Liver (tissue), 9 donors: Measurements from ENCODE around the gene ITPK1. TPM values are rescaled to one million over a fixed set of nuclear protein-coding genes. Genes with fewer than 3 reads are reported as not detected.

Experiments used
- DNase-seq: peaks from one replicate; pipeline ENCODE4 v3.0.0-alpha.2; 2017; ENCODE audit warnings: low spot score
- H3K27ac ChIP-seq, 2 donors: one replicate each; pipeline ENCODE4 v1.7.0; 2013; ENCODE audit warnings: inconsistent platforms in 2 of 2, low read length in 2 of 2, control low read depth in 1 of 2, low read depth in 1 of 2, mild to moderate bottlenecking in 1 of 2
- H3K27me3 ChIP-seq, 4 donors: one replicate each; pipeline versions ENCODE4 v1.6.1 to v1.7.0; 2013; ENCODE audit warnings: low read length in 3 of 4, inconsistent platforms in 1 of 4, mild to moderate bottlenecking in 1 of 4, moderate library complexity in 1 of 4; ENCODE audit not compliant: control insufficient read depth in 4 of 4, insufficient read depth in 4 of 4
- H3K36me3 ChIP-seq, 4 donors: one replicate each; pipeline versions ENCODE4 v1.6.1 to v1.7.0; 2013; ENCODE audit warnings: low read length in 3 of 4, mild to moderate bottlenecking in 3 of 4, low read depth in 1 of 4, moderate library complexity in 1 of 4; ENCODE audit not compliant: control insufficient read depth in 4 of 4, insufficient read depth in 3 of 4
- H3K4me1 ChIP-seq, 4 donors: one replicate each; pipeline versions ENCODE4 v1.6.1 to v1.7.0; 2013; ENCODE audit warnings: low read length in 3 of 4, mild to moderate bottlenecking in 3 of 4, moderate library complexity in 1 of 4; ENCODE audit not compliant: control insufficient read depth in 4 of 4, insufficient read depth in 4 of 4
- H3K4me3 ChIP-seq, 3 donors: one replicate each; pipeline versions ENCODE4 v1.6.1 to v1.7.0; 2013; ENCODE audit warnings: low read length in 3 of 3, control low read depth in 1 of 3, low read depth in 1 of 3, mild to moderate bottlenecking in 1 of 3
- H3K9ac ChIP-seq, 2 donors: one replicate each; pipeline ENCODE4 v1.7.0; 2013; ENCODE audit warnings: low read length in 2 of 2, mild to moderate bottlenecking in 2 of 2, moderate library complexity in 2 of 2, control low read depth in 1 of 2, low read depth in 1 of 2
- H3K9me3 ChIP-seq, 4 donors: one replicate each; pipeline versions ENCODE4 v1.6.1 to v1.7.0; 2013; ENCODE audit warnings: low read length in 3 of 4; ENCODE audit not compliant: control insufficient read depth in 4 of 4
- ATF3 ChIP-seq: IDR thresholded peaks from 2 replicates; pipeline ENCODE4 v1.6.1; 2016; ENCODE audit warnings: antibody characterized with exemption
- CTCF ChIP-seq: fragments of 150-350 bp; IDR thresholded peaks from 2 replicates; pipeline ENCODE4 v1.5.1; 2017; ENCODE audit warnings: improper control_type of control experiment, low read depth, low read length; ENCODE audit not compliant: missing input control
- EGR1 ChIP-seq, 2 donors: IDR thresholded peaks; 2 replicates each; pipeline ENCODE4 v1.6.1; 2016 to 2018; ENCODE audit warnings: antibody characterized with exemption in 2 of 2, low read depth in 2 of 2
- FOXA1 ChIP-seq: IDR thresholded peaks from 2 replicates; pipeline ENCODE4 v1.6.1; 2016; ENCODE audit warnings: antibody characterized with exemption
- FOXA2 ChIP-seq: IDR thresholded peaks from 2 replicates; pipeline ENCODE4 v1.6.1; 2016; ENCODE audit warnings: antibody characterized with exemption
- GABPA ChIP-seq, 2 donors: IDR thresholded peaks in 1 of 2; conservative IDR thresholded peaks in 1 of 2; 2 replicates each; pipeline ENCODE4 v1.6.1; 2016; ENCODE audit warnings: antibody characterized with exemption in 2 of 2, mild to moderate bottlenecking in 1 of 2, moderate library complexity in 1 of 2
- HNF4A ChIP-seq, 2 donors: conservative IDR thresholded peaks; 2 replicates each; pipeline ENCODE4 v1.6.1; 2016; ENCODE audit warnings: antibody characterized with exemption in 2 of 2, mild to moderate bottlenecking in 2 of 2
- HNF4G ChIP-seq: IDR thresholded peaks from 2 replicates; pipeline ENCODE4 v1.6.1; 2016; ENCODE audit warnings: antibody characterized with exemption
- JUND ChIP-seq, 2 donors: IDR thresholded peaks; 2 replicates each; pipeline ENCODE4 v1.6.1; 2016; ENCODE audit warnings: antibody characterized with exemption in 2 of 2
- MAX ChIP-seq: IDR thresholded peaks from 2 replicates; pipeline ENCODE4 v1.6.1; 2016; ENCODE audit warnings: antibody characterized with exemption
- NR2F2 ChIP-seq: IDR thresholded peaks from 2 replicates; pipeline ENCODE4 v1.6.1; 2016; ENCODE audit warnings: antibody characterized with exemption
- RAD21 ChIP-seq, 2 donors: IDR thresholded peaks; 2 replicates each; pipeline ENCODE4 v1.6.1; 2016; ENCODE audit warnings: antibody characterized with exemption in 2 of 2, mild to moderate bottlenecking in 2 of 2
- REST ChIP-seq: IDR thresholded peaks from 2 replicates; pipeline ENCODE4 v1.6.1; 2016; ENCODE audit warnings: antibody characterized with exemption, mild to moderate bottlenecking
- RXRA ChIP-seq, 2 donors: IDR thresholded peaks; 2 replicates each; pipeline ENCODE4 v1.6.1; 2017 to 2018; ENCODE audit warnings: antibody characterized with exemption in 2 of 2, mild to moderate bottlenecking in 1 of 2
- SP1 ChIP-seq: IDR thresholded peaks from 2 replicates; pipeline ENCODE4 v1.6.1; 2018; ENCODE audit warnings: antibody characterized with exemption, mild to moderate bottlenecking
- TAF1 ChIP-seq: conservative IDR thresholded peaks from 2 replicates; pipeline ENCODE4 v1.6.1; 2016; ENCODE audit warnings: antibody characterized with exemption, mild to moderate bottlenecking
- YY1 ChIP-seq: IDR thresholded peaks from 2 replicates; pipeline ENCODE4 v1.6.1; 2016; ENCODE audit warnings: antibody characterized with exemption, mild to moderate bottlenecking
- ZBTB33 ChIP-seq: IDR thresholded peaks from 2 replicates; pipeline ENCODE4 v1.6.1; 2016; ENCODE audit warnings: antibody characterized with exemption
- WGBS: extraction: QIAGEN DNeasy Blood & Tissue Kit; methylation state at CpG from one replicate; pipeline ENCODE4 v1.1.7; 2013; 5-methylcytosine and 5-hydroxymethylcytosine counted together
- polyA plus RNA-seq, 2 donors: library from polyadenylated mRNA; stranded (reverse) in 1 of 2; unstranded in 1 of 2; fragments of 200-250 nt in 1 of 2; fragments of >200 nt in 1 of 2; fragmentation: Nextera tagmentation in 1 of 2; extraction: Ambion mirVana in 1 of 2; gene quantifications; one replicate each; pipeline versions ENCODE4 v1.2.1 to v1.2.3, GENCODE V29; 2013 to 2015
- total RNA-seq, 2 donors: library from RNA; depleted of rRNA; stranded (reverse); fragments of >200 nt; gene quantifications; one replicate each; pipeline ENCODE4 v1.2.3, GENCODE V29; 2014
- donor health status: healthy.
- donor health status: healthy.
- donor health status: healthy.
- donor health status: healthy.
- donor health status: healthy.

Gene ITPK1
- total and polyA plus RNA-seq, 4 donors, result 9.0 to 41.2 (median 20.4) TPM

GRCh38 chr14:92928258-92928629 lies 187.5 kb downstream of the ITPK1 start:
- Histone ChIP-seq H3K36me3 (no peaks in the 10 kb centered on the region), H3K9me3 (no peaks in the 10 kb centered on the region), H3K4me1 (peaks cover 0 to under 1% (median 0%) of the 10 kb centered on the region in 4 donors), H3K9ac (no peak overlapping the region), H3K27me3 (peaks cover 0 to 3% (median under 1%) of the 10 kb centered on the region in 4 donors), H3K4me3 (no peak overlapping the region), H3K27ac (no peak overlapping the region)
- no peak for DNase-seq
- WGBS, result 80% methylated on average over 3 of the region's 3 CpGs
- no peak for TF ChIP-seq MAX
- no peak for TF ChIP-seq NR2F2
- no peak for TF ChIP-seq HNF4A (conservative IDR thresholded peaks at IDR 0.05)
- no peak for TF ChIP-seq CTCF
- TF ChIP-seq ZBTB33, result no peak
- no peak for TF ChIP-seq YY1
- TF ChIP-seq TAF1, result no peak
- TF ChIP-seq JUND (IDR thresholded peaks at IDR 0.05), result no peak
- TF ChIP-seq ATF3, result no peak
- TF ChIP-seq SP1, result no peak
- TF ChIP-seq HNF4G, result no peak
- no peak for TF ChIP-seq EGR1 (IDR thresholded peaks at IDR 0.05; ENCODE audit: low read depth in 2 of 2)
- TF ChIP-seq GABPA (IDR thresholded peaks at IDR 0.05 in 1 of 2, conservative IDR thresholded peaks at IDR 0.05 in 1 of 2), result no peak
- TF ChIP-seq RAD21 (IDR thresholded peaks at IDR 0.05), result no peak
- no peak for TF ChIP-seq FOXA1
- no peak for TF ChIP-seq RXRA (IDR thresholded peaks at IDR 0.05)
- no peak for TF ChIP-seq FOXA2
- no peak for TF ChIP-seq REST
